Suprapubic skin (tissue), 4 donors: Measurements from ENCODE around the gene PANX1.

ENCODE experiments used
- CTCF ChIP-seq, 2 donors: fragments of 200-600 bp in 1 of 2; fragments of 450-650 bp in 1 of 2; sonication (generic) in 1 of 2; IDR thresholded peaks; one replicate each; pipeline ENCODE4 v1.5.1; 2016 to 2019; ENCODE audit warnings: antibody characterized with exemption in 2 of 2, mild to moderate bottlenecking in 1 of 2, moderate library complexity in 1 of 2
- POLR2A ChIP-seq, 2 donors: fragments of 450-650 bp; IDR thresholded peaks; one replicate each; pipeline ENCODE4 v1.6.1; 2017; ENCODE audit warnings: antibody characterized with exemption in 2 of 2, mild to moderate bottlenecking in 2 of 2, moderate library complexity in 2 of 2
- POLR2AphosphoS5 ChIP-seq, 3 donors: sonication (generic); formaldehyde crosslinking; IDR thresholded peaks; one replicate each; pipeline ENCODE4 v1.6.1; 2017; ENCODE audit warnings: antibody characterized with exemption in 3 of 3

GRCh38 chr11:94120946-94121345, 7.7 kb upstream of the PANX1 start:
- TF ChIP-seq CTCF (IDR thresholded peaks at IDR 0.05) (no peak), POLR2A (IDR thresholded peaks at IDR 0.05) (no peak), POLR2AphosphoS5 (IDR thresholded peaks at IDR 0.05) (no peak)
